Neuronal stem cell (in vitro differentiated cells): ENCODE data around the gene ATOX1.
A peak's percentile ranks its signal among the peaks of the same experiment; 100 is the strongest.

Experiments
- DNase-seq: peaks from one replicate; pipeline ENCODE4 v3.0.0-alpha.2; 2013; ENCODE audit warnings: low spot score
- H2AFZ ChIP-seq: one replicate; pipeline ENCODE4 v1.6.1; 2013; ENCODE audit warnings: mild to moderate bottlenecking, low read length, inconsistent platforms
- H2AK5ac ChIP-seq: 2 replicates; pipeline ENCODE4 v1.6.1; 2013; ENCODE audit warnings: low read depth, mild to moderate bottlenecking, inconsistent platforms, low read length, moderate library complexity, mixed read lengths
- H2BK120ac ChIP-seq: 2 replicates; pipeline ENCODE4 v1.6.1; 2013; ENCODE audit warnings: low read depth, mild to moderate bottlenecking, inconsistent platforms, low read length, moderate library complexity, mixed read lengths
- H2BK12ac ChIP-seq: one replicate; pipeline ENCODE4 v1.6.1; 2013; ENCODE audit warnings: low read length, inconsistent platforms
- H2BK15ac ChIP-seq: 2 replicates; pipeline ENCODE4 v1.6.1; 2013; ENCODE audit warnings: mild to moderate bottlenecking, low read length, inconsistent platforms, mixed read lengths
- H2BK5ac ChIP-seq: one replicate; pipeline ENCODE4 v1.6.1; 2013; ENCODE audit warnings: inconsistent platforms, mild to moderate bottlenecking, low read length, moderate library complexity
- H3K14ac ChIP-seq: one replicate; pipeline ENCODE4 v1.6.1; 2013; ENCODE audit warnings: low read length, inconsistent platforms
- H3K18ac ChIP-seq: 2 replicates; pipeline ENCODE4 v1.6.1; 2013; ENCODE audit warnings: low read length, inconsistent platforms
- H3K23ac ChIP-seq: 2 replicates; pipeline ENCODE4 v1.6.1; 2013; ENCODE audit warnings: low read depth, mild to moderate bottlenecking, mixed read lengths, low read length, inconsistent platforms; ENCODE audit not compliant: poor library complexity
- H3K27ac ChIP-seq: replicated peaks from 3 replicates; pipeline ENCODE4 v1.5.1; 2013; ENCODE audit warnings: low read length, inconsistent platforms
- H3K27me3 ChIP-seq, 3 experiments: 2 replicates each; pipeline ENCODE4 v1.6.1; 2013; ENCODE audit warnings: low read length in 3 of 3, mild to moderate bottlenecking in 2 of 3, inconsistent platforms in 1 of 3, low read depth in 1 of 3, mixed read lengths in 1 of 3, moderate library complexity in 1 of 3; ENCODE audit not compliant: control insufficient read depth in 3 of 3, insufficient read depth in 3 of 3
- H3K36me3 ChIP-seq, 2 donors: replicated peaks in 1 of 2; 2 replicates each; pipeline ENCODE4 v1.6.1; 2013; ENCODE audit warnings: low read length in 2 of 2; ENCODE audit not compliant: control insufficient read depth in 2 of 2, insufficient read depth in 2 of 2
- H3K4ac ChIP-seq: 2 replicates; pipeline ENCODE4 v1.6.1; 2013; ENCODE audit warnings: inconsistent platforms, mild to moderate bottlenecking, low read length, moderate library complexity
- H3K4me1 ChIP-seq, 2 donors: 1 replicate in 1 of 2; 2 replicates in 1 of 2; pipeline ENCODE4 v1.6.1; 2013; ENCODE audit warnings: low read length in 2 of 2, low read depth in 1 of 2; ENCODE audit not compliant: control insufficient read depth in 2 of 2, insufficient read depth in 1 of 2
- H3K4me2 ChIP-seq: one replicate; pipeline ENCODE4 v1.6.1; 2013; ENCODE audit warnings: mild to moderate bottlenecking, low read length, inconsistent platforms; ENCODE audit not compliant: insufficient read depth, poor library complexity, severe bottlenecking
- H3K4me3 ChIP-seq, 2 donors: 2 replicates each; pipeline ENCODE4 v1.5.1; 2013; ENCODE audit warnings: low read length in 2 of 2, mild to moderate bottlenecking in 2 of 2, inconsistent platforms in 1 of 2, moderate library complexity in 1 of 2
- H3K79me1 ChIP-seq: one replicate; pipeline ENCODE4 v1.6.1; 2013; ENCODE audit warnings: low read depth, mild to moderate bottlenecking, inconsistent platforms, low read length, moderate library complexity
- H3K9ac ChIP-seq: one replicate; pipeline ENCODE4 v1.6.1; 2013; ENCODE audit warnings: mild to moderate bottlenecking, low read depth, low read length, inconsistent platforms; ENCODE audit not compliant: poor library complexity
- H3K9me3 ChIP-seq, 2 donors: replicated peaks in 1 of 2; 2 replicates each; pipeline versions ENCODE3 to v1.6.1; 2013; ENCODE audit warnings: low read length in 2 of 2, mild to moderate bottlenecking in 2 of 2, inconsistent platforms in 1 of 2, low read depth in 1 of 2, mixed read lengths in 1 of 2, moderate library complexity in 1 of 2; ENCODE audit not compliant: control insufficient read depth in 2 of 2, insufficient read depth in 1 of 2
- H4K8ac ChIP-seq: one replicate; pipeline ENCODE4 v1.6.1; 2013; ENCODE audit warnings: low read depth, mild to moderate bottlenecking, inconsistent platforms, low read length, moderate library complexity
- H4K91ac ChIP-seq: one replicate; pipeline ENCODE4 v1.6.1; 2013; ENCODE audit warnings: low read length, low read depth, mild to moderate bottlenecking, inconsistent platforms; ENCODE audit not compliant: poor library complexity
- WGBS, 2 donors: extraction: QIAGEN DNeasy Blood & Tissue Kit; methylation state at CpG; one replicate each; pipeline ENCODE4 v1.1.7; 2013; ENCODE audit warnings: missing lambda C conversion rate in 2 of 2, mixed read lengths in 1 of 2; ENCODE audit not compliant: insufficient read length in 2 of 2, insufficient replicate concordance in 1 of 2; ENCODE audit errors: extremely low coverage in 2 of 2; 5-methylcytosine and 5-hydroxymethylcytosine counted together

Gene ATOX1

GRCh38 chr5:151720215-151720614 lies 38.2 kb downstream of the ATOX1 start:
- H3K4ac ChIP-seq = no peak overlapping the region
- H4K91ac ChIP-seq = no peak overlapping the region
- no peak overlapping the region for H2BK12ac ChIP-seq
- H3K14ac ChIP-seq = no peak overlapping the region
- no peak overlapping the region for H2BK15ac ChIP-seq
- H3K18ac ChIP-seq = no peak overlapping the region
- WGBS, 2 donors = no CpG with 5 or more reads among the region's 2 CpGs
- H2BK5ac ChIP-seq = no peak overlapping the region
- H2AFZ ChIP-seq = no peak overlapping the region
- no peak overlapping the region for H3K4me2 ChIP-seq
- no peak overlapping the region for H2BK120ac ChIP-seq
- no peak overlapping the region for H3K23ac ChIP-seq
- H3K36me3 ChIP-seq = no peaks in the 10 kb centered on the region
- no peak overlapping the region for H3K4me3 ChIP-seq
- peaks cover 0 to 2% of the 10 kb centered on the region in 2 donors for H3K9me3 ChIP-seq
- no peak overlapping the region for H3K27ac ChIP-seq
- no peak overlapping the region for H2AK5ac ChIP-seq
- H4K8ac ChIP-seq = no peak overlapping the region
- peaks cover 3 to 6% of the 10 kb centered on the region in 2 donors for H3K4me1 ChIP-seq
- DNase-seq = no peak
- H3K79me1 ChIP-seq = no peaks in the 10 kb centered on the region
- H3K9ac ChIP-seq = no peak overlapping the region
- H3K27me3 ChIP-seq = no peaks in the 10 kb centered on the region

- Histone ChIP-seq H4K8ac (no peak overlapping the region), H3K27me3 (no peaks in the 10 kb centered on the region), H3K79me1 (no peaks in the 10 kb centered on the region), H3K4me1 (peaks cover 3 to 6% of the 10 kb centered on the region in 2 donors), H2BK120ac (no peak overlapping the region), H3K36me3 (no peaks in the 10 kb centered on the region), H2AFZ (no peak overlapping the region), H2AK5ac (no peak overlapping the region), H2BK15ac (no peak overlapping the region), H3K27ac (no peak overlapping the region), H3K18ac (no peak overlapping the region), H4K91ac (no peak overlapping the region), H2BK12ac (no peak overlapping the region), H2BK5ac (no peak overlapping the region), H3K4me2 (no peak overlapping the region), H3K23ac (no peak overlapping the region), H3K9me3 (peaks cover 0 to 2% of the 10 kb centered on the region in 2 donors), H3K14ac (no peak overlapping the region), H3K9ac (no peak overlapping the region), H3K4me3 (no peak overlapping the region), H3K4ac (no peak overlapping the region)
- no peak for DNase-seq
- no CpG with 5 or more reads among the region's 6 CpGs for WGBS, 2 donors
These were observed 39.0 kb downstream of the ATOX1 start for GRCh38 chr5:151719228-151720000.

GRCh38 chr5:151718646-151719045 lies 39.8 kb downstream of the ATOX1 start:
- WGBS, 2 donors = no CpG with 5 or more reads among the region's 3 CpGs
- no peak for DNase-seq
- no peak overlapping the region for H3K4me3 ChIP-seq

GRCh38 chr5:151718153-151718552 lies 40.3 kb downstream of the ATOX1 start:
- H3K36me3 ChIP-seq = no peaks in the 10 kb centered on the region
- no peak overlapping the region for H3K4me3 ChIP-seq
- no peaks in the 10 kb centered on the region for H3K27me3 ChIP-seq
- H2AFZ ChIP-seq = peak overlapping the region; percentile 53
- H2BK120ac ChIP-seq = no peak overlapping the region
- no peak overlapping the region for H3K27ac ChIP-seq
- no peak overlapping the region for H2BK15ac ChIP-seq
- no peak overlapping the region for H4K8ac ChIP-seq
- H2BK5ac ChIP-seq = no peak overlapping the region
- H3K18ac ChIP-seq = no peak overlapping the region
- H3K9ac ChIP-seq = no peak overlapping the region
- peaks cover 0 to 2% of the 10 kb centered on the region in 2 donors for H3K9me3 ChIP-seq
- no peak for DNase-seq
- H3K79me1 ChIP-seq = no peaks in the 10 kb centered on the region
- H3K4me1 ChIP-seq = peaks cover 3 to 6% of the 10 kb centered on the region in 2 donors
- no peak overlapping the region for H2AK5ac ChIP-seq
- no peak overlapping the region for H3K4ac ChIP-seq
- WGBS, 2 donors = no CpG with 5 or more reads among the region's 2 CpGs
- no peak overlapping the region for H4K91ac ChIP-seq
- H3K23ac ChIP-seq = no peak overlapping the region
- no peak overlapping the region for H3K4me2 ChIP-seq
- no peak overlapping the region for H3K14ac ChIP-seq
- H2BK12ac ChIP-seq = no peak overlapping the region

More at GRCh38 chr5:151718646-151719045, 39.8 kb downstream of the ATOX1 start:
- Histone ChIP-seq H3K27ac (no peak overlapping the region), H3K4me1 (peaks cover 3 to 6% of the 10 kb centered on the region in 2 donors), H2BK120ac (no peak overlapping the region), H3K4ac (no peak overlapping the region), H3K9ac (no peak overlapping the region), H4K8ac (no peak overlapping the region), H3K14ac (no peak overlapping the region), H3K18ac (no peak overlapping the region), H3K4me2 (no peak overlapping the region), H3K23ac (no peak overlapping the region), H2BK12ac (no peak overlapping the region), H4K91ac (no peak overlapping the region), H3K27me3 (no peaks in the 10 kb centered on the region), H2AFZ (peak overlapping the region; percentile 46), H3K9me3 (peaks cover 0 to 2% of the 10 kb centered on the region in 2 donors), H3K36me3 (no peaks in the 10 kb centered on the region), H2BK15ac (no peak overlapping the region), H2AK5ac (no peak overlapping the region), H3K79me1 (no peaks in the 10 kb centered on the region), H2BK5ac (no peak overlapping the region)
